GM12864 (cell line): ENCODE results near the gene FOXN3.

Source experiments
- DNase-seq: peaks from one replicate; pipeline ENCODE4 v3.0.0-alpha.2; 2011; ENCODE audit warnings: low read depth
- H3K4me3 ChIP-seq: 2 replicates; pipeline ENCODE4 v1.5.1; 2011; ENCODE audit warnings: mild to moderate bottlenecking, low read depth, low read length, control low read depth
- CTCF ChIP-seq: IDR thresholded peaks from 2 replicates; pipeline ENCODE4 v1.5.1; 2011; ENCODE audit warnings: low read depth, mild to moderate bottlenecking, moderate library complexity, low read length, control low read depth, inconsistent platforms; ENCODE audit errors: missing control alignments

The FOXN3 gene

GRCh38 chr14:89171628-89172027 lies 245.4 kb downstream of the FOXN3 start:
- DNase-seq, result no peak
- no peak overlapping the region for H3K4me3 ChIP-seq
- TF ChIP-seq CTCF, result no peak

GRCh38 chr14:89171168-89171567 lies 245.9 kb downstream of the FOXN3 start:
- no peak for TF ChIP-seq CTCF
- no peak for DNase-seq
- no peak overlapping the region for H3K4me3 ChIP-seq

GRCh38 chr14:89167705-89168104 lies 249.3 kb downstream of the FOXN3 start:
- DNase-seq, result no peak
- TF ChIP-seq CTCF, result no peak
- H3K4me3 ChIP-seq, result no peak overlapping the region

- TF ChIP-seq CTCF, result no peak
- no peak for DNase-seq
- H3K4me3 ChIP-seq, result no peak overlapping the region
These were observed 250.4 kb downstream of the FOXN3 start for GRCh38 chr14:89166633-89167032.

- no peak for TF ChIP-seq CTCF
- DNase-seq, result peak; percentile 40
- peak overlapping the region; percentile 27 for H3K4me3 ChIP-seq
These were observed 251.5 kb downstream of the FOXN3 start for GRCh38 chr14:89165189-89166181.

GRCh38 chr14:89164168-89165073 lies 252.6 kb downstream of the FOXN3 start:
- DNase-seq, result no peak
- TF ChIP-seq CTCF, result no peak
- H3K4me3 ChIP-seq, result peak overlapping the region; percentile 27; the same call in 1 of the 2 replicates
